Hepatocyte (in vitro differentiated cells): ENCODE results near the gene DDX1. TPM values are rescaled to one million over a fixed set of nuclear protein-coding genes. Genes with fewer than 3 reads are reported as not detected.

ENCODE experiments used
- DNase-seq: peaks from one replicate; pipeline ENCODE4 v3.0.0-alpha.2; 2016; ENCODE audit warnings: low spot score
- H2AFZ ChIP-seq: fragments of 200-600 bp; sonication (generic); 2 replicates; pipeline ENCODE4 v1.6.0; 2016; ENCODE audit warnings: antibody characterized with exemption, mild to moderate bottlenecking
- H3K27ac ChIP-seq: fragments of 200-600 bp; sonication (generic); 2 replicates; pipeline ENCODE4 v1.5.1; 2016; ENCODE audit warnings: mild to moderate bottlenecking
- H3K27me3 ChIP-seq: fragments of 200-600 bp; sonication (generic); 2 replicates; pipeline ENCODE4 v1.6.1; 2016
- H3K36me3 ChIP-seq: fragments of 200-600 bp; sonication (generic); replicated peaks from 2 replicates; pipeline ENCODE4 v1.5.1; 2016; ENCODE audit warnings: low read depth; ENCODE audit not compliant: insufficient read depth
- H3K4me1 ChIP-seq: fragments of 200-600 bp; sonication (generic); 2 replicates; pipeline ENCODE4 v1.5.1; 2016; ENCODE audit warnings: mild to moderate bottlenecking, moderate library complexity; ENCODE audit not compliant: insufficient read depth
- H3K4me2 ChIP-seq: fragments of 200-600 bp; sonication (generic); 2 replicates; pipeline ENCODE4 v1.6.0; 2016
- H3K4me3 ChIP-seq: fragments of 200-600 bp; sonication (generic); 2 replicates; pipeline ENCODE4 v1.5.1; 2016; ENCODE audit warnings: mild to moderate bottlenecking
- H3K79me2 ChIP-seq: fragments of 200-600 bp; sonication (generic); 2 replicates; pipeline ENCODE4 v1.6.0; 2017; ENCODE audit warnings: mild to moderate bottlenecking
- H3K9me2 ChIP-seq: fragments of 200-600 bp; sonication (generic); replicated peaks from 2 replicates; pipeline ENCODE4 v1.6.0; 2017; ENCODE audit warnings: mild to moderate bottlenecking; ENCODE audit not compliant: insufficient read depth
- H3K9me3 ChIP-seq: fragments of 200-600 bp; sonication (generic); 2 replicates; pipeline ENCODE4 v1.5.1; 2016; ENCODE audit warnings: low read depth, mild to moderate bottlenecking
- H4K20me1 ChIP-seq: fragments of 200-600 bp; sonication (generic); 2 replicates; pipeline ENCODE4 v1.6.0; 2016; ENCODE audit warnings: mild to moderate bottlenecking; ENCODE audit not compliant: insufficient read depth, poor library complexity, severe bottlenecking
- CTCF ChIP-seq: fragments of 200-600 bp; sonication (generic); IDR thresholded peaks from 2 replicates; pipeline ENCODE4 v1.5.1; 2016; ENCODE audit warnings: antibody characterized with exemption, mild to moderate bottlenecking; ENCODE audit not compliant: poor library complexity
- EZH2 ChIP-seq: fragments of 200-600 bp; sonication (generic); IDR thresholded peaks from 2 replicates; pipeline ENCODE4 v1.6.1; 2016; ENCODE audit warnings: antibody characterized with exemption, mild to moderate bottlenecking, borderline replicate concordance
- EZH2phosphoT487 ChIP-seq: fragments of 200-600 bp; sonication (generic); IDR thresholded peaks from one replicate; pipeline ENCODE4 v1.6.1; 2018; ENCODE audit warnings: antibody characterized with exemption, mild to moderate bottlenecking, low read depth, moderate library complexity; ENCODE audit not compliant: unreplicated experiment, severe bottlenecking
- WGBS: methylation state at CpG from one replicate; pipeline ENCODE4 v1.1.6; 2016; ENCODE audit warnings: low lambda C conversion rate; ENCODE audit errors: missing lambda C conversion rate; 5-methylcytosine and 5-hydroxymethylcytosine counted together
- polyA plus RNA-seq: library from polyadenylated mRNA; unstranded; fragments of >200 nt; fragmentation: Nextera tagmentation; extraction: Ambion mirVana; gene quantifications from 2 replicates; pipeline ENCODE4 v1.2.1, GENCODE V29; 2016
- total RNA-seq: library from RNA; depleted of rRNA; stranded (reverse); fragments of >200 nt; gene quantifications from 2 replicates; pipeline ENCODE4 v1.2.3, GENCODE V29; 2014

The DDX1 gene
- total and polyA plus RNA-seq, 2 experiments from 2014 or later: 70.2 to 76.2 TPM

GRCh38 chr2:15677141-15677843, 85.6 kb downstream of the DDX1 start:
- H3K4me2 ChIP-seq: peak overlapping the region; percentile 55
- no peaks in the 10 kb centered on the region for H3K27me3 ChIP-seq
- no peaks in the 10 kb centered on the region for H3K9me3 ChIP-seq
- TF ChIP-seq EZH2 (no peak), CTCF (no peak), EZH2phosphoT487 (no peak)
- no peaks in the 10 kb centered on the region for H4K20me1 ChIP-seq
- H2AFZ ChIP-seq: no peak overlapping the region
- H3K9me2 ChIP-seq: no peaks in the 10 kb centered on the region
- H3K27ac ChIP-seq: no peak overlapping the region
- peaks cover 17% of the 10 kb centered on the region for H3K4me1 ChIP-seq
- WGBS: 25% methylated on average over 9 of the region's 9 CpGs
- no peak for DNase-seq
- no peaks in the 10 kb centered on the region for H3K79me2 ChIP-seq
- no peak overlapping the region for H3K4me3 ChIP-seq
- H3K36me3 ChIP-seq: no peaks in the 10 kb centered on the region

- no peaks in the 10 kb centered on the region for H3K9me2 ChIP-seq
- TF ChIP-seq EZH2: no peak
- TF ChIP-seq EZH2phosphoT487: no peak
- no peak for TF ChIP-seq CTCF
- 88% methylated on average over 5 of the region's 5 CpGs for WGBS
- no peak for DNase-seq
- H3K9me3 ChIP-seq: no peaks in the 10 kb centered on the region
- H3K27ac ChIP-seq: no peak overlapping the region
- H4K20me1 ChIP-seq: no peaks in the 10 kb centered on the region
- peaks cover 17% of the 10 kb centered on the region for H3K4me1 ChIP-seq
- no peaks in the 10 kb centered on the region for H3K27me3 ChIP-seq
- H3K36me3 ChIP-seq: no peaks in the 10 kb centered on the region
- H3K4me2 ChIP-seq: no peak overlapping the region
- no peaks in the 10 kb centered on the region for H3K79me2 ChIP-seq
- no peak overlapping the region for H2AFZ ChIP-seq
- H3K4me3 ChIP-seq: no peak overlapping the region
Measured at GRCh38 chr2:15678346-15678745, 86.7 kb downstream of the DDX1 start.

GRCh38 chr2:15678909-15679308, 87.2 kb downstream of the DDX1 start:
- Histone ChIP-seq H3K36me3 (no peaks in the 10 kb centered on the region), H3K4me2 (no peak overlapping the region), H4K20me1 (no peaks in the 10 kb centered on the region), H3K79me2 (no peaks in the 10 kb centered on the region), H3K27me3 (no peaks in the 10 kb centered on the region), H3K9me3 (no peaks in the 10 kb centered on the region), H3K27ac (no peak overlapping the region), H3K4me1 (peaks cover 11% of the 10 kb centered on the region), H3K4me3 (no peak overlapping the region), H3K9me2 (no peaks in the 10 kb centered on the region), H2AFZ (no peak overlapping the region)
- 100% methylated on average over 2 of the region's 2 CpGs for WGBS
- TF ChIP-seq CTCF (no peak), EZH2phosphoT487 (no peak), EZH2 (no peak)
- DNase-seq: no peak
